HG03565 (cell line): ENCODE results near the gene VRK1.

Source experiments
- ATAC-seq: cut with Tn5 transposase; IDR thresholded peaks from one replicate; pipeline ENCODE4 v1.9.1; 2021; ENCODE audit warnings: mild to moderate bottlenecking, moderate library complexity; ENCODE audit not compliant: unreplicated experiment

Gene VRK1

DNA sequence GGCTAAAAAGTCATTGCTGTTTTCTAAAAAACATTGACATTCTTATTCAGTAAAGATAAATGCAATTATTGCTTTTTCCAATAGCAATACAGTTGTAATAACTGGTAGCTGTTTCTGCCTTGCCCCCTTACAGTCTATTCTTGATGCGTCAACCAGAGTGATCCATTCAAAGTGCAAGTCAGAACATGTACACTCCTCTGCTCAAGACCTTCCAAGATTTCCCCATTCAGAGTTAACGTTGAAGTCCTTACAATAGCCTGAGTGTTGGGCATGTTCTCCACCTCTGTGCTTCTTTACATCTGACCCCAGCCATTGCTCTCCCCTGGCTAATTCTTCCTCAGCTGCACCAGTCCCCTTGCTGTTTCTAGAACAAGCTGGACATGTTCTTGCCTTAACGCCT is 24.3 kb downstream of the VRK1 start:
- no peak for ATAC-seq

DNA sequence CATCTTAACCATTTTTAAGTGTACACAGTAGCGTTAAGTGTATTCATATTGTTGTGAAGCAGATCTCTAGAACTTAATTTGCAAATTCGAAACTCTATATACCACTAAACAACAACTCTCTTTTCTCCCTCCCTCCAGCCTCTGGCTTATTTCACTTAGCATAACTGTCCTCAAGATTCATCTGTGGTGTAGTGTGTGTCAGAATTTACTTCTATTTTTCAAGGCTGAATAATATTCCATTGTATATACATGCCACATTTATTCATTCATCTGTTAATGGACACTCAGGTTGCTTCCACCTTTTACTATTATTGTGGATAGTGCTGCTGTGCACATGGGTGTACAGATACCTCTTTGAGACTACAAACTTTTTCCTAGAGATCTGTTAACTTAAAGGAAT is 26.5 kb downstream of the VRK1 start:
- ATAC-seq = no peak

DNA sequence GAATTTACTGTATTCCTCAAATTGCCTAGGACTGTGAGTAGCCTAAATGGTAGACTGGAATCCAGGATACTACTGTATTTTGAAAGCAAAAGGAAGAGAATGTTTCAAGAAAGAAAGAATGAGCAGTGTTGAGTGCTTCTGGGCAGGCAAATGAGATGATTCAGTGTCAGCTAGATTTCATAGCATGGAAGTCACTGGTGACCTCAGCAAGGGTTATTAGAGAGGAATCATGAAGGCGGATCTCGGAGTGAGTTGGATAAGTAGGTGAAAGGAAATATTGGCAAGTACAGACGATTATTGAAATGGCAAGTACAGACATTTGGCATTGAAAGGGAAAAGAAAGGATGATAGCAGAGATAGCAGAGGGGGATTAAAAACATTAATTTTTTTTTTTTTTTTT is 27.1 kb downstream of the VRK1 start:
- ATAC-seq = no peak

DNA sequence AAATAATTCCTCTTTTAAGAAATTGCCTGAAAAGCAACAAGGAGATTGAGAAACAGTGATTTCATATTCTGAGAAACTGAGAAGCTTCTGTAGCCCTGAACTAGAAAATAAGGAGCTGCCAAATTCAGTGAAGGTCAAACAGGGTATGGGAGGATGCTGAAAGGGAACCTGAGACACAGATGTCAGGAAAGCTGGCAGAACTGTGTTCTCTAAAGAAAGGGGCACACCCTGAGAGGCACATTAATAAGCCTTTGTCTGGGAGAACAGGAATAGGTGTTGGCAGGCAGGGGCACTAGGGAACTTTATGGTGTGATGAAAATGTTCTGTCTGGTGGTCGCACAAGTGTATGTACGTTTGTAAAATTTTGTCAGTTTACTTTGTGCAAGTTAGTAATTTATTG is 29.6 kb downstream of the VRK1 start:
- no peak for ATAC-seq

DNA sequence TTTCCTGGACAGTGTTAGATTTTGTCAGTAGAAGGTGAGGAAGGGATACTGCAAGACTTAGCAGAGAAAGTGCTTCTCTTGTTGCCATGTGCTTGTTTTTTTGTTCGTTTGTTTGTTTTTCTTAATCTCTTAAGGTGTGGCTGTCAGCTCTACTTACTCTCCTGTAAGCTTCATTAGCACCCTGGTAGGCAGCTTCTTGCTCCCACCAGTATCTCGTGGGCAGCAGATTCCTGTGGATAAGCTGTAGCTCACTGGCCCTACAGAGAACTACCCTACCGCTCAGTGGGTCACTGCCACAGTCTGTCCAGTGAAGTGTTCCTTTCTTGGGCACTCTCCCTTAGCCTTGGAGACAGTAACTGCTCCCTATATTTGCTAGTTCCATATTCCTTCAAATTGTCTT is 30.1 kb downstream of the VRK1 start:
- no peak for ATAC-seq

DNA sequence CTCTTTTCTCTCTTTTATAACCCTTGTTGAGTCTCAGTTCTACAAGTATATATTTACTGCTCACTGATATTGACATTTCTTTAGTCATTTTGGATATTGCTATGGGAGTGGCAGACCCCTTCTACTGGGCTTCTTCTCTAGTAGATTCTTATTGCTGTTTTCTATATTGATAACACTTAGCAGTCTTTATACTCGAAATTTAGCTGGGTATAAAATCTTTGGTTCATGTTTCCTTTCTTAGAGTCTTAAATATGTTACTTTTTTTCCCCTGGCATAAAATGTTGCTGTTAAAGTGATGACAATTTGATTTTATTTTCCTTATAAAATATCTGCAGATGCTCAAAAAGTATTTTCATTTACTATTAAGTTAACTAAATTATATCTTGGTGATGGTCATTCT is 32.6 kb downstream of the VRK1 start:
- no peak for ATAC-seq

DNA sequence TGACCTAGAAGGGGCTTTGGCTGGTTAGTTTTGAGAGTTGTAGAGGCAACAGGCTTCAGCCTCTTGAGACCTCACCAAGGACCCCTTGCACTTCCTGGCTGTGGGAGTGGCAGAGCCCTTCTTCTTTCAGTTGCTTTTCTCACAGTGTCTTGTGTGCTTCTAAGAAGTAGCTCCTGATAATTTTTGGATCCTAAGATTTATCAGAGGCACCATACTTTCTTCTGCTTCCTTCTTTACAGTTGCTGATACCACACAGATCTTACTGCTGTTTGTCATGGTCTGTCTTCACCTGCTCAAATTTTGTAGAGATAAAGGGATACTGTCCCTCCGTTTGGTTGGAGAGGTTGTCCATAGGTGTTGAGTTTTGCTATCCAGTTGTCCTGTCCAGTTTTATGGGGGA is 33.8 kb downstream of the VRK1 start:
- ATAC-seq = no peak

DNA sequence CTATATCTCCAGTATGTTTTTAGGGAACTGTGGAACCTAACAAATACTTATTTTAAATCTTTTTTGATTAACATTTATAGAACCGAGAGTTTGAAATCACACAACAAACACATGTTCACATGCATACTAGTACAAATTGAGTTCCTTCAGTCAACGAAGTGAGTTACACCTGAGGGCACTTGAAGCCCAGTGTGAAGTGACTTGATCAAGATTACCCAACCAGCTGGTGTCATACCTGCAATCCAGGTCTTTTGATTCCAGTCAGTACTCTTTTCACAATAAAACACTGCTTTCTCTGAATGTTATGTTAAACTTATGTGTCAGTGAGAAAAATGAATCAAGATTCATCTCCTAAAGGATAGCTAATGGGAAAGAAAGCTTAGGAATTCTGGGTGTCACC is 35.2 kb downstream of the VRK1 start:
- ATAC-seq = no peak

DNA sequence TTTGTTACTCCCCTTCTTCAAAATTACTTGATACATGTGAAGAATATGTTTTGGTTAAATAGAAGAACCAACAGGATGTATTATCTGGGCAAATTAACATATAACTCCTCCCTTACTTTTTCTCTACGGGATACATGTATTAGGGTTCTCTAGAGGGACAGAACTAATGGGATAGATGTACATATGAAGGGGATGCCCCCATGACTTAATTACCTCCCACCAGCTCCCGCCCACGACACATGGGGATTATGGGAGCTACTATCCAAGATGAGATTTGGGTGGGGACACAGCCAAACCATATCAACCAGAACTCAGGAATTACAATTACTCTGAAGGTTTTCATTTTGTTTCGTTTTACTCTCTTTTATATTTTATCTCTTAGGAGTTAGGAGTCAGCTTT is 41.3 kb downstream of the VRK1 start:
- no peak for ATAC-seq

DNA sequence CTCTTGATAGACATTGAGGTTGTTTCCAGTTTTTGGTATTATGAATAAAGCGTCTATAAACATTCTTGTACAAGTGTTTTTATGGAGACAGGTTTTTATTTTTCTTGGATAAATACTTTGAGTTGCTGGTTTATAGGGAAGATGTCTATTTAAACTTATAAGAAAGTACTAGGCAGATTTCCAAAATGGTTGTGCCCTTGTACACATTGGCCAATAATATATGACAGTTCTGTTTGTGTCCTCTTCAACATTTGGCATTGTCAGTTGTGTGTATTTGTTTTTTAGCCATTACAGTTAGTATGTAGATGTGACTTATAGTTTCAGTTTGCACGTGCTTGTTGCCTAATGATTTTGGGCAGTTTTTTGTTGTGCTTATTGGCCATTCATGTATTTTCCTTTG is 42.1 kb downstream of the VRK1 start:
- no peak for ATAC-seq

DNA sequence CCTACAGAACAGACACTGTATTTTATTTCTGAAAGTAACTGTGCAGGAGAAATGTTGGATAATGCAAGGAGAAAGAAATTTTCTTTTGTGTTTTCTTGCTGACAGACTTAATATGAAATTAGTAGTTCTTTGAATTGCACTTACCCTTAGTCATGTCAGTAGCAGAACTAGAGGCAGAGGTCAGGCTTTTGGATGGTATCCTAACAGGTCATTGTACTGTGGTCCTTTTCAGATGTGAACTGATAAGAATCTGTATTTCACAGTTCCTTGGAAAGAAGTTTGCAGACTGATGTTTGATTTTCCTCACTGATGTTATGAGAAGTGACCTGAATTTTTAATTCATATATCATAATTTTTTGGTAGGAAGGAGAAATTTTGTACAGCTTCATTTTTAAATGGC is 46.0 kb downstream of the VRK1 start:
- ATAC-seq = no peak

DNA sequence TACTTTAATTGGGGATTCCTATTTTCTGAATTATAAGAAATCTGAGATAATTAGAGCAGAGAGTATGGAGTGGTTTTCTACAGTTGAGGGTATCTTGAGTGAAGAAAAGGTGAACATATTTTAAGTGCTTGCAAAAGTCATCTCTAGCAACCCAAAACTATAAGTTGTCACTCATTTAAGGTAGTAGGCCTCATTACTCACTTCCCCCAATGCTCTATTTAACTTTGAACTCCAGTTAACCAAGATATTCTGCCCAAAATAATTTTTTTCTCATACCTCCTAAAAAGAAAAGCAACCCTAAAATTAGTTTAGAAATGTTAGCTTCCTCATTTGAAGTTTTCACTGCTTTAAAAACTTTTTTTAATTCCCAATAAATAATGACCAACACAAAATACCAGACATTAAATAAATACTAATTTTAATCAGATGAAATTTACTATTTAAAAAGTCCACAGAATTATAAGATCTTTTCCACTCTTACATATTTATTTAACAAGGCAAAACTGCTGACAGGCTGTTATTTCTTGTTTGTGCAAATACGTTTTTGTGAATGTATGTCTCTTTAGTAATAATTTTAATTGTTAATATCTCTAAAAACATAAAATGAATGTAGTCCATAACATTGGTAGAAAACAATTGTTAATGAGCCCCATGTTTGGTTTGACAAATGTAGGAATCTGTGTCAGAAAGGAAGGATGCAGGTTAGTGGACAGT is 47.8 kb downstream of the VRK1 start:
- no peak for ATAC-seq

DNA sequence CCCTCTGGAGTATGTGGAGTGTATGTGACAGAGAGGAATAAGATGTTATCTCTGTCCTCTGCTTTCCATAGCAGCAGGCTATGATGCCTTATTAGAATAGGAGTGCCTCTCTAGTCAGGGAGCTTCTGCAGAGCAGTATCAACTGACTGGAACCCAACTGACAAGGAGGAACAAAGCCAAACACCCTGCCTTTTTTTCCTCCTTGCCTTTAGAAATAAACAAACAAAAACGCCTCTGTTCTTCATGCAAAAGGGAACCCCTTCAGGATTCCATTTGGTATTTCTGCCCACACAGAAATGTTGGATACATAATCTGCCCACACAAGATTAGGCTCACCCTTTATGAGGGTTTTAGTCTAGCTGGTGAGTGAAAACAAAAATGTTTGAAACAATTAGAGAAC is 50.3 kb downstream of the VRK1 start:
- ATAC-seq = no peak

DNA sequence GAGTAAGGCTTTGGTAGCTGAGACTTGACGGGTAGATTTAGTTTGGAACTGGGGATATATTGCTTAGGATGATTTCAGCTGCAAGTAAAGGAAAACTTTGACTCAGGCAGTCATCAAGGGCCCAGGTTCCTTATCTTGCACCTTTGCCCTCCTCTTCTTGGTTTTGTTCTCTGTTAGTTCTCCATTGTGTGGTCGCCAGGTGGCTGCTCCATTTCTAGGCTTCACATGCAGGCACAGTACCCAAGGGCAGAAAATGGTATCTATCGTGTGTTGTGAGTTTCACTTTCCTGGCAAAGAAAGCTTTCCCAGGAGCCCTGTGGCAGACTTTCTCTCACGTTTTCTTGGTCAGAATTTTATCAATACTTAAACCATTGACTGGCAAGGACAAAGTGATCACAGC is 50.8 kb downstream of the VRK1 start:
- no peak for ATAC-seq

DNA sequence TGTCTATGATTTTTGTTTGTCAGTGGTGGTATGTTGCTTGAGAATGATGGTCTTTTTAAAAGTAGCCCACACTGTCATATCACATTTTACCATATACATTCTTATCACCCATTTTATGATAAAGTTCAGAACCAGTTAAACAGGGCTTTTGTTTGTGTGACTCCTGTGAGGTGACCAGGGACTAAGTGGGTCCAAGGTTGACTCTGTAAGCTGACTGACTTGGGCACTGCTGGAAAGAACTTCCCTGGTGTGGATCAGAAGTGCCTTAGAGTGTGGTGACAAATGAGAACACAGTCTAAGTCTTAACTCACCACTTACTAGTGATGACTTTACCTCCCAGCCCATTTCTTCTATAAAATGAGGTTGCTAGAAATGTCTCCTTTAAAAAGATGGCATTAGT is 52.6 kb downstream of the VRK1 start:
- ATAC-seq = no peak

DNA sequence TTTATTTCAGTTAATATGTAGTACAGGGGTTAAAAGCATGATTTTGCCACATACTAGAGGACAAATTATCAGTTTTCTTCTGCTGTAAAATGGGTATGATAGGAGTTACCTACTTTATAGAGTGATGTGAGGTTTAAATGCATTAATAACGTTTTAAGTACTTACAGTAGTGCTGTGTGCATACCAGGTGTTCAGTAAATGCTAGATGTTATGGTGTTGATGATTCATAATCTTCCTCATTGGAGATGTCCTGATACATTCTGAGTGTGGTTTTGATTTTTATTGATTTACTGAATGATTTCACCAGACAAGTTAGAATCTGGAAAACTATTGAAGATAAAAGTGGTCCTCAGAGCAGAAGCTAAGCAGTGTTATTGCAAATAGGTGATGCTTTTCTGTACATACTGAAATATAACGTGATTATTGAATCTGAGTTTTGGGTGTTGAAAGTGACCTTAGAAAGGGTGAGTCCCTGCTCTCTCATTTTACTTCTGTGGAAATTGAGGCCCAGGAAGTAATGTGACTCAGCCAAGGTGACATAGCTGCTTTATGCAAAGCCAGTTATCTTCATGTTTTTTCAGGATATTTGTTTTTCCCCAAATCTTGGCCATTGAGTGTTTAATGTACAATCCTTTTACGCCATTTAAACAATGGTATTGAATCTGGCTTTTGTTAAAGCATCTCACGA is 54.7 kb downstream of the VRK1 start:
- ATAC-seq = no peak

DNA sequence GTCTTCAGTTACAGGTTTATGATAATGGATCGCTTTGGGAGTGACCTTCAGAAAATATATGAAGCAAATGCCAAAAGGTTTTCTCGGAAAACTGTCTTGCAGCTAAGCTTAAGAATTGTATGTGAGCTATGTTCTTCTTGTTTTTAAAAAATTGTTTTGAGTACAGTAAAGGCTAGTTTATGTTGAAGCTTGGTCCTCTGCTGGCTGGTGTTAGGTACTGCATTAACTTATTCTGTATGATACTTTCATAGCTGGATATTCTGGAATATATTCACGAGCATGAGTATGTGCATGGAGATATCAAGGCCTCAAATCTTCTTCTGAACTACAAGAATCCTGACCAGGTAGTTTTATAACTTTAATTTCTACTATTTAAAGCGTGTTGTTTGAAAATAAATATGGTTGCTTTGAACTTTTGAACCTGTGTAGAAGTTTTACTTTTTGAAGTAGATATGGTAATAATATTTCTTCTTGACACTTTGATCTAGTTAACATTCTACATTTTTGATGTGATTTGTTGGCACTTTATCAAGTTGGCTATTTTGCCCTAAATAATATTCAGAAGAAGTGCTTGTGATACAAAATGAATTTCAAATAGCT is 55.7 kb downstream of the VRK1 start:
- peak; percentile 51 for ATAC-seq

DNA sequence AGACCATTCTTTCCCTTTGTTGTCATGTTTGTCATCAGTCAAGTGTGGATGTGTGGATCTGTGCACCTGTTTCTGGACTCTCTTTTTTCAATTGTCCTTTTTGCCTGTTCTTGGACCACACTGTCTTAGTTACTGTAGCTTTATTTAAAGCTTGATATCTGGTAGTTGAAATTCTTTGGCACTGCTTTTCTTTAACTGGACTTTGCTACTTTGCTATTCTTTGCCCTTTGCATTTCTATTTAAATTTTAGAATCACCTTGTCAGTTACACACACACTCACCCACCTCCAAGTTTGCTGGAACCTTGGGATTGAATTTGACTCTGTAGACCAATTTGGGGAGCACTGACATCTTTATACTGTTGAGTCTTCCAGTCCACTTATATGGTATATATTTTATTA is 61.5 kb downstream of the VRK1 start:
- ATAC-seq = no peak

DNA sequence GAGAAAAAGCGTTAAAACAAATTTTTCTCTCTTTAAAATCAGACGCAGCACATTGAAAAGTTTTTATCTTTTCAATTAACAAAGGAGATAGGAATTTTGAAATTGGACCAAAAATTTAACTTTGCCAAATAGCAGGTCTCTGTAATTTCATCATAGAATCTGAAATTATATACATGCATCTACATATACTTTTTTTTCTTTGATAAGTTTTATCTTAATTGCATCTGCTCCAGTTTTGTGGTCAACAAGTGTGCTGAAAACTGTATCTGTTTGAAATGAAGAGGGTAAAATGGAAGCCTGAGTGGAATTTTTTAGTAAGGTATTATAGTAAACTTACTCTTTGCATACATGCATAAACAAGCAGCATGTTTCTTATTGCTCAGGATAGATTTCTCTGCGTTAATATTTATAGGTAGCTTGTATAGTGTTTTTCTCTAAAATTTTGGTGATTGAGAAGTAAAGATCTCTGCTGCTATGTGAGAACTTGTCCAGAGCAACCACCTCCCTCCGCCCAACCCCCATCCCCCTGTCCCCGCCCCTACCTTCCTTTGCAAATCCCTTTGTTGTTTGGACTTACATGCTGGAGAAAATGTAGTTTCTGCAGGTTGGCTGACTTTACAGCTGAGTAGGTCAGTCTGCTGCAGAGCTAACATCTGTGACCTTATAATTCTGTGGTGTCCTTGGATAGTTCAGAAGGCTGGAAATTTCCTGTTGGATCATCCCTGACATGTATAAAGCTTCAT is 64.6 kb downstream of the VRK1 start:
- no peak for ATAC-seq

DNA sequence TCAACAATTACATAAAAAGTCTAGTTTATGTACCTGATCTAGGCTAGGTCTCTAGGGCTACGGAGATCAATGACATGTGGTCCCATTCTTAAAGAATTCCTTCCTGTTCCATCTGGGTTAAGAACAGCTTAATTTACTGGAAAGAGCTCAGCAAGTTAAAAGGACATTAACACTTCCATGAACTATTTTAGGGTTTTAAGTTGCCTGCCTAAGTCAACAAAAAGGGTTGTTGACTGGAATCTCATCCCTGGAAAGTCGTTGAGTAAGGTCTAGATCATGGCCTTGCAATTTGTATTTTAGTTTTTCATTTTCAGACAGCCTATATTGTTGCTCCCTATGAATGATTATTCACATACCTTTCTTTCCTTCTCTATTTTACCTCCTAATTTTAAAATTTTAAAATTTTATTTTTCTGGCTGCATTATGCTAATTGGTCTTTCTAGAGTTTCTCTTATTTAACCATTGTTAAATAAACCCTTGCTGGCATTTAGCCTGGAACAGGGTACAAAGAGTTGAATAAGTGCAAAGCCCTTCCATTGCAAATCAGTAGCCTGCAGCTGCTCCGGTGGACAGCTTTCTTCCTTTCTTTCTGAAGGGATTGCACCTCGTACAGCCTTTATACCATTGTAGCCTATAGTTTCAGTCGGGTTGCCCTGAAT is 66.3 kb downstream of the VRK1 start:
- ATAC-seq = no peak

DNA sequence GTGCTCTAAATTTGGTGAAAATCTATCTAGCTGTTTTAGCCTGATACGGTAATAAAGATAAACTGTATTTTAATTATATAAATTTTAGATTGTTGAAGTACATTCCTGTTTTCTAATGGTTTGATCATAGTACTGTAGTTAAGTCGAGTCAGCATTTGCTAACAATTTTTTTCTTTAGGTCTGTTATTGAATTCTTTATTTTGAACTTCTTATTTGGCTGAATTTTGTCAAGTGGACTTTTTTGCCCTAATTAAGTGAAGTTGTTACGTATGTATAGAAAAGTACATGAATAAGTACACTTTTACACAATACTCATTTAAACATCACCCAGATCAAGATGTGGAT is 66.8 kb downstream of the VRK1 start:
- no peak for ATAC-seq
